Effector memory CD8-positive, alpha-beta T cell (primary cell): ENCODE data around the gene ERVW-1.

Experiments used
- ATAC-seq: fragments of 150-1000 bp; cut with Tn5 transposase; replicated peaks from 2 replicates; pipeline ENCODE4 v1.10.0; 2021; ENCODE audit warnings: mild to moderate bottlenecking, moderate library complexity
- DNase-seq, 3 experiments: peaks; one replicate each; pipeline ENCODE4 v3.0.0; 2021
- H3K27ac Mint-ChIP-seq, 2 donors: one replicate each; pipeline ENCODE4 v1.8.0; 2022; ENCODE audit warnings: mild to moderate bottlenecking in 2 of 2, mixed read lengths in 2 of 2, moderate library complexity in 2 of 2
- H3K27me3 Mint-ChIP-seq, 2 donors: one replicate each; pipeline ENCODE4 v1.8.0; 2022; ENCODE audit warnings: mixed read lengths in 2 of 2
- H3K36me3 Mint-ChIP-seq: one replicate; pipeline ENCODE4 v1.8.0; 2022; ENCODE audit warnings: mild to moderate bottlenecking, moderate library complexity, mixed read lengths; ENCODE audit not compliant: insufficient read depth
- H3K4me1 Mint-ChIP-seq, 2 donors: one replicate each; pipeline ENCODE4 v1.8.0; 2022; ENCODE audit warnings: low read depth in 2 of 2, mixed read lengths in 2 of 2
- H3K4me3 Mint-ChIP-seq, 2 donors: one replicate each; pipeline ENCODE4 v1.8.0; 2022; ENCODE audit warnings: mild to moderate bottlenecking in 2 of 2, mixed read lengths in 2 of 2, moderate library complexity in 2 of 2
- H3K9me3 Mint-ChIP-seq, 2 donors: one replicate each; pipeline ENCODE4 v1.8.0; 2022; ENCODE audit warnings: mixed read lengths in 2 of 2

ERVW-1 gene

DNA sequence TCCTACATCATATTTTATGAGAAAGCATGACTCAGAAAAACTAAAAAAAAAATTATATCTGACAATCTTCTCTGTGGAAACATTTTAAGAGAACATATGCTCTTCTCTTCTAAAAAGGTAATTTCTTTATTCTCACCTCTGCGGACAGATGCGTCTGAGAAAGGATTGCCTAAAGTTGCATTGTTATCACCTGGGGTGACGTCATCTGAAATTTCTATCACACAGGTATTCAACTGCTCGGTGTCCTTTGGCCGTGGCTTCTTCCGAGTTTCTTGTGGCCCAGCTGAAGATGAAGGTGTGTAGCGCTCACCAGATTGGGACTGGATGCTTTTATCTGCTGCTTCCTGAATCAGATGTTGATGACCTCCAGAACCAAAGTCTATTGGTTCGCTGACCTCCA, 44.7 kb downstream of the ERVW-1 start:
- no peaks in the 10 kb centered on the region for H3K4me1 Mint-ChIP-seq
- H3K4me3 Mint-ChIP-seq = no peak overlapping the region
- H3K27me3 Mint-ChIP-seq = peaks cover 0 to 12% of the 10 kb centered on the region in 2 donors
- DNase-seq (no peak), ATAC-seq (no peak)
- no peaks in the 10 kb centered on the region for H3K9me3 Mint-ChIP-seq
- no peaks in the 10 kb centered on the region for H3K36me3 Mint-ChIP-seq
- H3K27ac Mint-ChIP-seq = no peak overlapping the region

DNA sequence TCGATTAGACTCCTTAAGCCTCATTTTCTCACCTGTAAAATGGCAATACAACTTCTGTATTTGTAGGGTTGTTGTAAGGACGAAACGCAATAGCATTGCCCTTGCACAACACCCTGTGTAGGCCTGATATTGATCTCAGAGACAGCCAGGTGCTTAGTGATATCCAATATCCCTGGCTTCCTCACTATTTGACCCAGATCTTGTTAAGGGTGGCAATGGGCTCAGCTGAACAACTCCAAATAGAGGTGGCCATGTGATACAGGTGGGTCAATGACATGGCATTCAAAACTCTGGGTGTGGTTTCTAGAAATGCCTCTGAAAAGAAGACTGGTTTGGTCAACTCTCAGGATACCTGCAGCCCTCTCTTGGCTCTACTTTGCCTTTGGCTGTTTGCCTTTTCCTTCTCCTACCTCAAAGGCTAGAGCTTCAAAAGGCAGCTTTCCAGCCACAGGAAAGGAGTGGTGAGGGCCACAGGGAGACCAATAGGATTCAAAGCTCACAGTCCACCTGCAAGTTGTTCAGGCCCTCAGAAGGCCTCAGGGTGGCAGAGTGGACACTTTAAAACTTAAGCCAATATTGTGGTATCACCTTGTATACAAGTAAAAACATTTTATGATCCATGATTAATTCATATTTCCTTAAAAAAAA, 45.3 kb downstream of the ERVW-1 start:
- Mint-ChIP-seq H3K4me3 (no peak overlapping the region), H3K36me3 (no peaks in the 10 kb centered on the region), H3K27ac (no peak overlapping the region), H3K4me1 (no peaks in the 10 kb centered on the region), H3K27me3 (peaks cover 2 to 17% of the 10 kb centered on the region in 2 donors), H3K9me3 (no peaks in the 10 kb centered on the region)
- ATAC-seq (no peak), DNase-seq (no peak)

GRCh38 chr7:92427193-92427592, 50.6 kb downstream of the ERVW-1 start:
- H3K4me1 Mint-ChIP-seq = peaks cover 4 to 11% of the 10 kb centered on the region in 2 donors
- no peaks in the 10 kb centered on the region for H3K9me3 Mint-ChIP-seq
- H3K4me3 Mint-ChIP-seq = no peak overlapping the region
- ATAC-seq (no peak), DNase-seq (no peak)
- peaks cover 23 to 41% of the 10 kb centered on the region in 2 donors for H3K27me3 Mint-ChIP-seq
- H3K27ac Mint-ChIP-seq = no peak overlapping the region
- peaks cover 4% of the 10 kb centered on the region for H3K36me3 Mint-ChIP-seq

GRCh38 chr7:92425311-92425947, 52.3 kb downstream of the ERVW-1 start:
- H3K27me3 Mint-ChIP-seq = peaks cover 23 to 36% of the 10 kb centered on the region in 2 donors
- no peak overlapping the region for H3K4me3 Mint-ChIP-seq
- peaks cover 4% of the 10 kb centered on the region for H3K36me3 Mint-ChIP-seq
- H3K27ac Mint-ChIP-seq = no peak overlapping the region
- H3K9me3 Mint-ChIP-seq = no peaks in the 10 kb centered on the region
- DNase-seq (no peak), ATAC-seq (no peak)
- peaks cover 4 to 11% of the 10 kb centered on the region in 2 donors for H3K4me1 Mint-ChIP-seq

- Mint-ChIP-seq H3K4me1 (peaks cover 4 to 11% of the 10 kb centered on the region in 2 donors), H3K9me3 (no peaks in the 10 kb centered on the region), H3K27me3 (peaks cover 23 to 30% of the 10 kb centered on the region in 2 donors), H3K27ac (no peak overlapping the region), H3K36me3 (peaks cover 4% of the 10 kb centered on the region), H3K4me3 (peak overlapping the region in 1 of 2 donors; percentile 0)
- no peak for DNase-seq
- no peak for ATAC-seq
Measured at GRCh38 chr7:92423710-92424131, 54.0 kb downstream of the ERVW-1 start.

DNA sequence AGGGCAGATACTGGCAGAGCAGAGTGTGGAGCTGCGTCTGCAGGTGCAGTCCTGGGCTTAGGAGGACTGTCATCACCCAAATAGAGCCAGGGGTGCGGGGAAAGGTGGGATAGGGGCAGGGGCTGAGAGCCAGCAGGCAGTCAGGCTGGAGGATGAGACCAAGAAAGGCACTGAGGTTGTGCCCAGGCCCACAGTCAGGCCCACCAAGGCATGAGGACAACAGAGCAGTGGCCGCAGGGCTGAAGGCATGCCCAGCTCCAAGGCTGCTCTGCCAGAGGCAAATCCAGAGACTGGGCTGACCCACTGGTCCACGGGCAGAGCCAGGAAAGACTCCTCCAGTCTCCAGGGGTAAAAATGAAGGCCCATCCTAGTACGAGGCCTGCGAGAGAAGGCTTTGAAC, 54.8 kb downstream of the ERVW-1 start:
- ATAC-seq (no peak), DNase-seq (no peak)
- Mint-ChIP-seq H3K4me1 (peaks cover 4 to 11% of the 10 kb centered on the region in 2 donors), H3K27me3 (peaks cover 23 to 28% of the 10 kb centered on the region in 2 donors), H3K9me3 (no peaks in the 10 kb centered on the region), H3K4me3 (no peak overlapping the region), H3K36me3 (peaks cover 4% of the 10 kb centered on the region), H3K27ac (no peak overlapping the region)

DNA sequence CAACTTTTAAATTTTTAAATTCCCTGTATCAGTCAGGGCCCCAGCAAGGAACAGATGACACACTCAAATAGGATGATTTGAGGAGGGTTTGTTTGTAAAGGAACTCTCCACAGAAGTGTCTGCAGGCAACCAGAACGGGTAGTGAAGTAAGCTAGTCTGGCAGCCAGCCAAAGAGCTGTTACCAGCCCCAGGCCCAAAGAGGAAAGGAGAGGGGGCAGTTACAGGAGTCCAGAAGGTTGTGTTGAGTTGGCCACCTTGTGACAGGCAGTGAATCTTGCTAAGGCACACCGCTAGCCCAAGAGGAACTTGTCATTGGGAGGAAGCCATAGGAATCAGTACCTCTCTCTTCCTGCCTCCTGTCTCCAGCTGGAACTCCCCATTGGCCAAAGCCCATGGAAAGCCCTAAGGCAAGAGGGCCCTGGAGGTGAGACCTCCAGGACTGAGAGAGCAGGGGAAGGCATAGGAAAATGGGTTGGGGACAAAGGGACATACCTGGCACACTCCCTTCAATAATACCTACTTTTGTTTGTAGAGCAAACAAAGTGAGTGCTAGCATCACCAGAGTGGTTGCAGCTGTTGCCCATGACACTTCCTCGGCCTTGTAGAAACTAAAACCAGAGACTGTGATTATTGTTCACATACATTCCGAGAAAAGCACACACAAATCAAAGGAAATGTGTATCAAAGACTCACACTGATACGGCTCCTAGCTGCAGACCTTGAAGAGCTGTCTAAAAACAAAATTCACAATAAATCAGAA, 55.9 kb downstream of the ERVW-1 start:
- Mint-ChIP-seq H3K4me3 (no peak overlapping the region), H3K4me1 (peaks cover 4 to 11% of the 10 kb centered on the region in 2 donors), H3K36me3 (peaks cover 4% of the 10 kb centered on the region), H3K9me3 (no peaks in the 10 kb centered on the region), H3K27ac (no peak overlapping the region), H3K27me3 (peaks cover 16 to 20% of the 10 kb centered on the region in 2 donors)
- no peak for ATAC-seq
- DNase-seq = no peak
